Activated CD4-positive, alpha-beta T cell treated with anti-CD3 and anti-CD28 coated beads, Interleukin-2, amount 10 ng/mL, durations not matched to agents 7 days and 5 days (primary cell): ENCODE data around the gene HTR2A. TPM values are rescaled to one million over a fixed set of nuclear protein-coding genes. Genes with fewer than 3 reads are reported as not detected.
A peak's percentile ranks its signal among the peaks of the same experiment; 100 is the strongest.

ENCODE experiments used
- CTCF ChIA-PET: fragments of 350-600 bp; sonication (Branson Sonifier 250); formaldehyde crosslinking; loops from one replicate; lab custom pipeline; 2021; ENCODE audit warnings: antibody characterized with exemption; lab: Charles Lee
- POLR2A ChIA-PET: fragments of 350-600 bp; sonication (Branson Sonifier 250); formaldehyde crosslinking; loops from one replicate; lab custom pipeline; 2021; ENCODE audit warnings: antibody characterized with exemption; lab: Charles Lee
- DNase-seq: peaks from one replicate; pipeline ENCODE4 v3.0.0-alpha.2; 2020
- H3K27ac Mint-ChIP-seq: one replicate; pipeline ENCODE4 v1.8.0; 2021; ENCODE audit warnings: mild to moderate bottlenecking, moderate library complexity, mixed read lengths
- H3K27me3 Mint-ChIP-seq: one replicate; pipeline ENCODE4 v1.8.0; 2021; ENCODE audit warnings: mixed read lengths
- H3K36me3 Mint-ChIP-seq: one replicate; pipeline ENCODE4 v1.8.0; 2021; ENCODE audit warnings: low read depth, mixed read lengths
- H3K4me1 Mint-ChIP-seq: one replicate; pipeline ENCODE4 v1.8.0; 2021; ENCODE audit warnings: mixed read lengths
- H3K4me3 Mint-ChIP-seq: one replicate; pipeline ENCODE4 v1.8.0; 2021; ENCODE audit warnings: mild to moderate bottlenecking, moderate library complexity, mixed read lengths
- H3K9me3 Mint-ChIP-seq: one replicate; pipeline ENCODE4 v1.8.0; 2021; ENCODE audit warnings: mixed read lengths
- total RNA-seq, 2 experiments: library from RNA; stranded (reverse); gene quantifications; one replicate each; pipeline ENCODE4 v1.2.3, GENCODE V29; 2021

HTR2A gene
- total RNA-seq, 2 experiments from 2014 or later = not detected

DNA sequence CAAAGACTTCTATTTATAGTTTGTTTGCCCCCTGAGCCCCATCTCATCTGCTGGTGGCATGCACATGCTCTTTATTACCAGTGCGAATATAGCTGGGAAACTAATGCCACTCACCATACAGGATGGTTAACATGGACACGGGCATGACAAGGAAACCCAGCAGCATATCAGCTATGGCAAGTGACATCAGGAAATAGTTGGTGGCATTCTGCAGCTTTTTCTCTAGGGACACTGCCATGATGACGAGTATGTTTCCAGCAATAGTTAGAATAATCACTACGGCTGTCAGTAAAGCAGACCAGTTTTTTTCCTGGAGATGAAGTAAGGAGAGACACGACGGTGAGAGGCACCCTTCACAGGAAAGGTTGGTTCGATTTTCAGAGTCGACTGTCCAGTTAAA is 1.5 kb downstream of the HTR2A start:
- Mint-ChIP-seq H3K4me1 (peaks cover 15% of the 10 kb centered on the region), H3K36me3 (no peaks in the 10 kb centered on the region), H3K9me3 (no peaks in the 10 kb centered on the region), H3K4me3 (no peak overlapping the region), H3K27ac (no peak overlapping the region), H3K27me3 (peaks cover 69% of the 10 kb centered on the region)
- no peak for DNase-seq
- ChIA-PET POLR2A (no interaction called here), CTCF (no interaction called here)

DNA sequence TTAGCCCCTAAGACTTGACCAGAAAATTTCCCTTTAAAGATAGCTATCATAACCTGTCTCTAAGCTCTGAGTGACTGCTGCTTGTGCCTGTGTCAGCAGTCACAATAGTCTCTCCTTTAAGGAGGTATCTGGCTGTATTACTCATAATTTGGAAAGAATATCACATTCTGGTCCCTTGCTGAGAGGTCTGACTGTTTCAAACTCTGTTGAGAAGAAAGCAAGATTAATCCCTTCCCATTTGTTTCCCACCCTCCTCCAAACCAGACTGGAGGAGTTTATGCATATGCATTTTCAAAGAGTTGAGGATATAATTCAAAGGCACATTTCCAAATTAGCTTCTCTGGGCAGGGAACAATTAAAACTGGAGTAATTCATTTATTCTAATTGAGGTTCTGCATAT is 2.3 kb downstream of the HTR2A start:
- H3K36me3 Mint-ChIP-seq = no peaks in the 10 kb centered on the region
- ChIA-PET POLR2A (no interaction called here), CTCF (interaction anchor here (0.6 kb wide), 1 partner anchor 355 kb away, joined by 3 read pairs; no protein-coding TSS in a partner anchor)
- H3K4me1 Mint-ChIP-seq = peaks cover 15% of the 10 kb centered on the region
- DNase-seq = no peak
- H3K27ac Mint-ChIP-seq = no peak overlapping the region
- peaks cover 68% of the 10 kb centered on the region for H3K27me3 Mint-ChIP-seq
- peak overlapping the region; percentile 35 for H3K4me3 Mint-ChIP-seq
- H3K9me3 Mint-ChIP-seq = no peaks in the 10 kb centered on the region

DNA sequence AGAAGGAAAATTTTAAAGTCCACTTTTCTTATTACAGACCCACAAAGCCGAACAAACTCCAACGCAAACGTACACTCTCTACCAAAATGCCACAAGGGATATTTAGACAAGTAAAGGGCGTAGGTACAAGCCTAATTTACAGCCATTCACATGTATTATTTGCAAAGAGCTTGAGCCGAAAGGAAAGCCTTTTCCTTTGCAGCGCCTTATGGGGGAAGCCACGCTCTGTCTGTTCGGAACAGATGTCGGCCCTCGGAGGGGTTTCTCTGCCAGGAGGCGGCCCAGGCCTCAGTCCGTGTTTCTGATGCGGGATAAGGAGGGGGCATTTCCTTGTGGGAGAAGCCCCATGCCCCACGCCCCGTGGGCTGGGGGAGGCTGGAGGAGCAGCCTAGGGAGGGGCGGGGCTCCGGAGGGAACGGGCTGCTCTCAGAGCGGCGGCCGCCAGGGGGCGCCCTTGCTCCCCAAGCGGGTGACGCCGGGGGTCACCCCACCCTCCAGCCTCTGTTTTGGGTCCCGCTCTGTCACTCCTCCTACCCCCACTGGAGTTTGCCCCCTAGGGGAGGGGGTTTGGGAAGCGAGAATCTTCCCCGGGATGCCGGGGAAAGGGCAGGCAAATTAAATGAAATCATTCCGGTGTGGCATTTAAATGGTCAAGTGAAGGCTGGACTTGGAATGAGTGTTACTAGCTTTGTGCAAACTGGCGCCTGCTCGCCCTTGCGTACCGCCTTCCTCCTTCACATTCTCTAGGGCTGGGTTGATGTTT is 2.9 kb downstream of the HTR2A start:
- no peaks in the 10 kb centered on the region for H3K9me3 Mint-ChIP-seq
- peak overlapping the region; percentile 58 for H3K4me3 Mint-ChIP-seq
- peak; percentile 64 for DNase-seq
- CTCF ChIA-PET = interaction anchor here (0.6 to 1.5 kb wide), 2 partner anchors 18 to 354 kb away, joined by 3 to 4 read pairs; no protein-coding TSS in a partner anchor
- POLR2A ChIA-PET = no interaction called here
- H3K36me3 Mint-ChIP-seq = no peaks in the 10 kb centered on the region
- no peak overlapping the region for H3K27ac Mint-ChIP-seq
- peaks cover 15% of the 10 kb centered on the region for H3K4me1 Mint-ChIP-seq
- H3K27me3 Mint-ChIP-seq = peaks cover 68% of the 10 kb centered on the region

DNA sequence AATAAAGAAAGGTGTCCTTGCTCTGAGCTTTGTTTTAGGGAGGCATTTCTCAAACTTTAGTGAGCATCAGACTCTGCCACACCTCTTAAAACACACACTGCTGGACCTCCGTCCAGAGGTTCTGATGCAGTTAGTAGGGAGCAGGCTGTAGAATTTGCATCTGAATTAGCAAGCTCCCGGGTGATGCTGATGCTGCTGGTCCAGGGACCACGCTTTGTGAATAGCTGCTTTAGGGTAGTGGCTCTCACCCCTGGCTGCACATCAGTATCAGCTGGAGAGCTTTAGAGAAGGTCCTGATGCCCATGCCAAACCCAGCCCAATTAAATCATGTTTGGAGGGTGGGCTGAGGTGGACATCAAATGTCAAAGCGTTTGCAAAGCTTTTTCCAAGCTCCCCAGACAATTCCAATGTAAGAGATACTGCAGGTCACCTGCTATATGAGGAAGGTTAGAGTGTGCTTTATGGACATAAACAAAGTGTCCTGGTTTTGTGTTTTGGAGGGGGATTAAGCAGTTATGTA is 3.6 kb downstream of the HTR2A start:
- H3K36me3 Mint-ChIP-seq = no peaks in the 10 kb centered on the region
- ChIA-PET POLR2A (interaction anchor here (0.6 kb wide), 1 partner anchor 9 kb away, joined by 3 read pairs; no protein-coding TSS in a partner anchor), CTCF (interaction anchor here (1.5 kb wide), 1 partner anchor 19 kb away, joined by 4 read pairs; no protein-coding TSS in a partner anchor)
- H3K4me1 Mint-ChIP-seq = peaks cover 15% of the 10 kb centered on the region
- peak overlapping the region; percentile 58 for H3K4me3 Mint-ChIP-seq
- H3K9me3 Mint-ChIP-seq = no peaks in the 10 kb centered on the region
- DNase-seq = no peak
- H3K27me3 Mint-ChIP-seq = peaks cover 68% of the 10 kb centered on the region
- no peak overlapping the region for H3K27ac Mint-ChIP-seq

GRCh38 chr13:46885018-46885417 is 11.8 kb downstream of the HTR2A start:
- CTCF ChIA-PET = no interaction called here
- no peak overlapping the region for H3K27ac Mint-ChIP-seq
- H3K4me3 Mint-ChIP-seq = no peak overlapping the region
- H3K4me1 Mint-ChIP-seq = no peaks in the 10 kb centered on the region
- H3K9me3 Mint-ChIP-seq = no peaks in the 10 kb centered on the region
- H3K36me3 Mint-ChIP-seq = no peaks in the 10 kb centered on the region
- POLR2A ChIA-PET = no interaction called here
- peaks cover 24% of the 10 kb centered on the region for H3K27me3 Mint-ChIP-seq
- no peak for DNase-seq

GRCh38 chr13:46884531-46884930 is 12.3 kb downstream of the HTR2A start:
- Mint-ChIP-seq H3K4me1 (no peaks in the 10 kb centered on the region), H3K36me3 (no peaks in the 10 kb centered on the region), H3K9me3 (no peaks in the 10 kb centered on the region), H3K27ac (no peak overlapping the region), H3K4me3 (no peak overlapping the region), H3K27me3 (peaks cover 24% of the 10 kb centered on the region)
- ChIA-PET CTCF (no interaction called here), POLR2A (no interaction called here)
- DNase-seq = no peak

- H3K27ac Mint-ChIP-seq = no peak overlapping the region
- no peaks in the 10 kb centered on the region for H3K4me1 Mint-ChIP-seq
- CTCF ChIA-PET = no interaction called here
- H3K27me3 Mint-ChIP-seq = peaks cover 34% of the 10 kb centered on the region
- POLR2A ChIA-PET = no interaction called here
- H3K36me3 Mint-ChIP-seq = no peaks in the 10 kb centered on the region
- H3K4me3 Mint-ChIP-seq = no peak overlapping the region
- DNase-seq = no peak
- no peaks in the 10 kb centered on the region for H3K9me3 Mint-ChIP-seq
Measured at GRCh38 chr13:46881621-46882020, 15.2 kb downstream of the HTR2A start.

GRCh38 chr13:46874006-46874405 is 22.8 kb downstream of the HTR2A start:
- no peaks in the 10 kb centered on the region for H3K9me3 Mint-ChIP-seq
- no peak overlapping the region for H3K27ac Mint-ChIP-seq
- ChIA-PET POLR2A (no interaction called here), CTCF (no interaction called here)
- H3K4me1 Mint-ChIP-seq = no peaks in the 10 kb centered on the region
- no peak overlapping the region for H3K4me3 Mint-ChIP-seq
- DNase-seq = no peak
- H3K36me3 Mint-ChIP-seq = no peaks in the 10 kb centered on the region
- peaks cover 48% of the 10 kb centered on the region for H3K27me3 Mint-ChIP-seq

DNA sequence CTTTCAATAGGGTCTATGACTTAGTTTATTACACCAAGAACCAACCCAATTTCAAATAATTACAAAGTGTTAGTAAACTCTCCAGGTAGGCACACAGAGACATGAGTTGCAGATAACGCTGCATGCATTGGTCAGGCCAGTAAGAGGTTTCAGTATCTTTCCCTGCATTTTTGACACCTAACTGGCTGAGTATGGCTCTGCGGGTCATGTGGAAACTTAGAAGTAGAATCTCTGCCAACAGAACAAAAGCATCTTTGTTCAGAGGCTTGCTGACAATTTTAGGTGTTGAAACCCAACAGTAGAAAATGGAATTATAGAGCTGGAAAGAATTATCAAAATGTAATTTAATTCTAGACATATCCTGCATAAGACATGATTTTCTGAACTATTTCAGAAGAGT is 25.3 kb downstream of the HTR2A start:
- H3K9me3 Mint-ChIP-seq = no peaks in the 10 kb centered on the region
- CTCF ChIA-PET = no interaction called here

GRCh38 chr13:46868091-46868490 is 28.8 kb downstream of the HTR2A start:
- DNase-seq = no peak
- Mint-ChIP-seq H3K4me1 (peaks cover 4% of the 10 kb centered on the region), H3K36me3 (no peaks in the 10 kb centered on the region), H3K4me3 (no peak overlapping the region), H3K9me3 (no peaks in the 10 kb centered on the region), H3K27ac (no peak overlapping the region), H3K27me3 (peaks cover 24% of the 10 kb centered on the region)
- ChIA-PET POLR2A (no interaction called here), CTCF (no interaction called here)

More for the DNA sequence above, 25.3 kb downstream of the HTR2A start:
- POLR2A ChIA-PET = no interaction called here
- Mint-ChIP-seq H3K4me1 (no peaks in the 10 kb centered on the region), H3K27me3 (peaks cover 34% of the 10 kb centered on the region), H3K27ac (no peak overlapping the region), H3K36me3 (no peaks in the 10 kb centered on the region), H3K4me3 (no peak overlapping the region)
- no peak for DNase-seq

DNA sequence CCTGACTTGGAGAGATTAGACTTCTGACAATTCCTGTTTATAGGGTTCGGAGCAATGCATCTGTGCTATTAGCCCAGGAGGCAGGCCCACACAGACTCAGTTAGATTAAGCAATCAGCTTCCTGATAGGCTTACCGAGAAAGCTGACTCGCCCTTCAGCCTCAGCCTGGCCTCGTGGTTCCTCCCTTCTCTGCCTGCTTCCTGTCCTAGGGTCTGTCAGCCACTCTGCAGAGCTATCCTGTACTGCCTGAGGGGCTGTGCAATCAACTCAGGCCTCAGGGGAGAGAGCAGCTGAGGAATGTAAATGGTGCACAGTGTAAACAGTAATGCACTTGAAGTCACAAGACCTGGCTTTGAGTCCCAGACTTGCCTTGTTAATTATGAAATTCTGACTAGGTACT is 30.7 kb downstream of the HTR2A start:
- H3K4me3 Mint-ChIP-seq = no peak overlapping the region
- peaks cover 4% of the 10 kb centered on the region for H3K4me1 Mint-ChIP-seq
- ChIA-PET CTCF (no interaction called here), POLR2A (no interaction called here)
- no peak overlapping the region for H3K27ac Mint-ChIP-seq
- DNase-seq = no peak
- peaks cover 16% of the 10 kb centered on the region for H3K27me3 Mint-ChIP-seq
- no peaks in the 10 kb centered on the region for H3K9me3 Mint-ChIP-seq
- H3K36me3 Mint-ChIP-seq = no peaks in the 10 kb centered on the region

DNA sequence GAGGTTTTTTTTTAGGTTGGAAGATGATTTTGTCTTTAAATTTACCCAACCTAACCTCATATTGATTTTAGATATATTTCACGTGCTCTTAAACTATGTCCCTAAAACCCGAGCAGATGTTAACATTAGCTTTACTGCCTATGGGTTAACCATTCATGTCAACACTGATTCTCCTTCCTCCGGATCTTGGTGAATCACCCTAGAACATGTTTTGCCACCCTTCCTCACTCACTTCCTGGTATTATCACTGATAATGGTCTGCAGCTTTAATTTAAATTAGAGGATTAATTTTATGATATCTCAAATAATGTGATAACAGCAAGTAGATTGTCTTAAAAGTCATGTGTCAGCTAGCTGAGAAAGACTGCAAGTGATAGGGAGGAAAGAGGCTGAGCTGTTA is 31.9 kb downstream of the HTR2A start:
- no peak for DNase-seq
- Mint-ChIP-seq H3K27ac (no peak overlapping the region), H3K9me3 (no peaks in the 10 kb centered on the region), H3K4me1 (peaks cover 4% of the 10 kb centered on the region), H3K36me3 (no peaks in the 10 kb centered on the region), H3K4me3 (no peak overlapping the region), H3K27me3 (peaks cover 13% of the 10 kb centered on the region)
- ChIA-PET POLR2A (no interaction called here), CTCF (interaction anchor here (0.7 kb wide), 1 partner anchor 20 kb away, joined by 5 read pairs; no protein-coding TSS in a partner anchor)

DNA sequence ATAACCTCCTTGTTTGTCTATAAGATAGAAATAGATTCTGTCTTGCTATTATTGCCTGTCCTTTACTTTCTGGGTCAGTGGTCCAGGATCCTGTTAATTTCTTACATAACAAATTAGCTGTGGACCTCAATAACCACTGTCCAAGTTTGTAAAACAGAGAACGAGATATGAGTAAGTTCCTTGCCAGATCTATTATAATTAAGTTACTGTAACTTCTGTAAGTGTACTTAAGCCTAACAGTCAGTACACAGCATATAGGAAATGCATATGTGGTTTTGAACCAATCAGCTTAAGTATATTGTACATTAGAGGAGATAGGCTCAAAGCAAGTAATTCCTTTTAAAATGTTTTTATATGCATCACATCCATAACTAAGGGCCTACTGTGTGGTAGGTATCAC is 34.9 kb downstream of the HTR2A start:
- CTCF ChIA-PET = no interaction called here

More for the DNA sequence above, 34.9 kb downstream of the HTR2A start:
- Mint-ChIP-seq H3K36me3 (no peaks in the 10 kb centered on the region), H3K4me1 (peaks cover 4% of the 10 kb centered on the region), H3K27me3 (peaks cover 4% of the 10 kb centered on the region), H3K27ac (no peak overlapping the region), H3K4me3 (no peak overlapping the region), H3K9me3 (no peaks in the 10 kb centered on the region)
- POLR2A ChIA-PET = no interaction called here
- DNase-seq = no peak
